CD4-positive, alpha-beta T cell treated with Interleukin-1 beta for 1 hour (primary cell): ENCODE results near the gene GGNBP2.

Experiments used
- DNase-seq, 2 donors: peaks; one replicate each; pipeline ENCODE4 v3.0.0-alpha.2; 2020 to 2022

The GGNBP2 gene

GRCh38 chr17:36524428-36524876 is 20.3 kb upstream of the GGNBP2 start:
- no peak for DNase-seq

GRCh38 chr17:36525113-36525512 is 19.6 kb upstream of the GGNBP2 start:
- DNase-seq, result no peak

GRCh38 chr17:36525888-36526287 is 18.8 kb upstream of the GGNBP2 start:
- DNase-seq, result no peak

GRCh38 chr17:36527621-36528250 is 17.0 kb upstream of the GGNBP2 start:
- DNase-seq, result no peak

- no peak for DNase-seq
These were observed 15.6 kb upstream of the GGNBP2 start for GRCh38 chr17:36529121-36529520.

- DNase-seq, result no peak
These were observed 12.2 kb upstream of the GGNBP2 start for GRCh38 chr17:36532435-36532975.

- DNase-seq, result peak; percentile 49 to 54
These were observed 10.5 kb upstream of the GGNBP2 start for GRCh38 chr17:36533935-36534839.

- peak; percentile 87 to 89 for DNase-seq
These were observed 9.7 kb upstream of the GGNBP2 start, which contains the start of the genes MYO19 and PIGW for GRCh38 chr17:36534840-36535668. TSS of gene MYO19 (minus strand) at chr17:36534868. CDS start at chr17:36532538, 2,330 bp downstream. TSS of gene PIGW (plus strand) at chr17:36534987. CDS start at chr17:36537102, 2,115 bp downstream.

GRCh38 chr17:36535669-36536081 is 9.0 kb upstream of the GGNBP2 start:
- no peak for DNase-seq

GRCh38 chr17:36540696-36541095 is 4.0 kb upstream of the GGNBP2 start:
- DNase-seq, result no peak

- no peak for DNase-seq
These were observed 2.0 kb upstream of the GGNBP2 start for GRCh38 chr17:36542755-36543154.

- peak; percentile 27 to 32 for DNase-seq
These were observed 744 bp upstream of the GGNBP2 start for GRCh38 chr17:36544044-36544306.

GRCh38 chr17:36545077-36545464 is 352 bp downstream of the GGNBP2 start:
- DNase-seq, result no peak

GRCh38 chr17:36545465-36546417 is 1.0 kb downstream of the GGNBP2 start:
- peak; percentile 97 to 98 for DNase-seq

- DNase-seq, result peak in 1 of 2 donors; percentile 16
These were observed 1.8 kb downstream of the GGNBP2 start for GRCh38 chr17:36546418-36547093.

GRCh38 chr17:36547776-36548175 is 3.1 kb downstream of the GGNBP2 start:
- no peak for DNase-seq

- DNase-seq, result peak in 1 of 2 donors; percentile 29
These were observed 6.0 kb downstream of the GGNBP2 start for GRCh38 chr17:36550491-36551417.

- DNase-seq, result no peak
These were observed 8.7 kb downstream of the GGNBP2 start for GRCh38 chr17:36553459-36553858.

- DNase-seq, result no peak
These were observed 21.4 kb downstream of the GGNBP2 start for GRCh38 chr17:36566081-36566480.

- no peak for DNase-seq
These were observed 30.3 kb downstream of the GGNBP2 start for GRCh38 chr17:36575028-36575427.
